Trophoblast cell (in vitro differentiated cells and primary cell): Measurements from ENCODE around the gene CCL21. TPM values are rescaled to one million over a fixed set of nuclear protein-coding genes. Genes with fewer than 3 reads are reported as not detected.
"Not testable (repeated sequence)": the region's sequence is repeated elsewhere in the genome, so short reads cannot be mapped to it uniquely, and the experiment has no call there.

Experiments used
- DNase-seq, 2 donors: peaks; one replicate each; pipeline ENCODE4 v3.0.0-alpha.2; 2016
- H2AFZ ChIP-seq: 2 replicates; pipeline ENCODE4 v1.6.1; 2013; ENCODE audit warnings: low read length, moderate library complexity, mild to moderate bottlenecking; ENCODE audit not compliant: insufficient read depth, poor library complexity
- H2AK5ac ChIP-seq: 2 replicates; pipeline ENCODE4 v1.6.1; 2013; ENCODE audit warnings: mild to moderate bottlenecking, low read length
- H2BK120ac ChIP-seq: 2 replicates; pipeline ENCODE4 v1.6.1; 2013; ENCODE audit warnings: low read length, mild to moderate bottlenecking, moderate library complexity; ENCODE audit not compliant: insufficient read depth, poor library complexity
- H2BK12ac ChIP-seq: 2 replicates; pipeline ENCODE4 v1.6.1; 2013; ENCODE audit warnings: mild to moderate bottlenecking, low read length, moderate library complexity
- H2BK5ac ChIP-seq: 2 replicates; pipeline ENCODE4 v1.6.1; 2013; ENCODE audit warnings: low read length, low read depth, moderate library complexity, mild to moderate bottlenecking; ENCODE audit not compliant: poor library complexity
- H3K14ac ChIP-seq: 2 replicates; pipeline ENCODE4 v1.6.1; 2013; ENCODE audit warnings: mild to moderate bottlenecking, low read length
- H3K18ac ChIP-seq: 2 replicates; pipeline ENCODE4 v1.6.1; 2013; ENCODE audit warnings: mild to moderate bottlenecking, low read length
- H3K23ac ChIP-seq: 2 replicates; pipeline ENCODE4 v1.6.1; 2013; ENCODE audit warnings: low read length
- H3K27ac ChIP-seq: 2 replicates; pipeline ENCODE4 v1.5.1; 2013; ENCODE audit warnings: low read depth, mild to moderate bottlenecking, inconsistent platforms, low read length, moderate library complexity
- H3K27me3 ChIP-seq: 2 replicates; pipeline ENCODE4 v1.6.1; 2013; ENCODE audit warnings: inconsistent platforms, mild to moderate bottlenecking, low read length, moderate library complexity; ENCODE audit not compliant: insufficient read depth
- H3K36me3 ChIP-seq, 2 experiments: 1 replicate in 1 of 2; 2 replicates in 1 of 2; pipeline ENCODE4 v1.6.1; 2013; ENCODE audit warnings: low read length in 2 of 2, mild to moderate bottlenecking in 2 of 2, moderate library complexity in 1 of 2; ENCODE audit not compliant: insufficient read depth in 2 of 2, control insufficient read depth in 1 of 2
- H3K4ac ChIP-seq: 2 replicates; pipeline ENCODE4 v1.6.1; 2013; ENCODE audit warnings: low read depth, mild to moderate bottlenecking, low read length, moderate library complexity
- H3K4me1 ChIP-seq, 2 experiments: 1 replicate in 1 of 2; 2 replicates in 1 of 2; pipeline ENCODE4 v1.6.1; 2013; ENCODE audit warnings: low read length in 2 of 2, mild to moderate bottlenecking in 2 of 2, moderate library complexity in 1 of 2; ENCODE audit not compliant: insufficient read depth in 2 of 2, control insufficient read depth in 1 of 2
- H3K4me2 ChIP-seq: 2 replicates; pipeline ENCODE4 v1.6.1; 2013; ENCODE audit warnings: inconsistent platforms, mild to moderate bottlenecking, low read length, moderate library complexity
- H3K4me3 ChIP-seq: 2 replicates; pipeline ENCODE4 v1.5.1; 2013; ENCODE audit warnings: mild to moderate bottlenecking, low read depth, low read length, inconsistent platforms
- H3K79me1 ChIP-seq: one replicate; pipeline ENCODE4 v1.6.1; 2013; ENCODE audit warnings: low read length
- H3K79me2 ChIP-seq: 2 replicates; pipeline ENCODE4 v1.6.1; 2013; ENCODE audit warnings: low read length, mild to moderate bottlenecking; ENCODE audit not compliant: control insufficient read depth, insufficient read depth, poor library complexity
- H3K9ac ChIP-seq: 2 replicates; pipeline ENCODE4 v1.6.1; 2013; ENCODE audit warnings: mild to moderate bottlenecking, low read length
- H3K9me3 ChIP-seq: 2 replicates; pipeline ENCODE4 v1.6.1; 2013; ENCODE audit warnings: low read depth, mild to moderate bottlenecking, control low read depth, inconsistent platforms, low read length; ENCODE audit not compliant: insufficient read depth
- H4K12ac ChIP-seq: 2 replicates; pipeline ENCODE4 v1.6.1; 2013; ENCODE audit warnings: low read depth, mild to moderate bottlenecking, low read length, moderate library complexity
- H4K8ac ChIP-seq: 2 replicates; pipeline ENCODE4 v1.6.1; 2013; ENCODE audit warnings: low read depth, mild to moderate bottlenecking, low read length, moderate library complexity
- H4K91ac ChIP-seq: one replicate; pipeline ENCODE4 v1.6.1; 2013; ENCODE audit warnings: low read depth, mild to moderate bottlenecking, low read length, moderate library complexity
- WGBS: extraction: QIAGEN DNeasy Blood & Tissue Kit; methylation state at CpG from one replicate; pipeline ENCODE4 v1.1.7; 2013; ENCODE audit warnings: missing lambda C conversion rate; ENCODE audit not compliant: insufficient read length, insufficient coverage; ENCODE audit errors: extremely low coverage; 5-methylcytosine and 5-hydroxymethylcytosine counted together
- polyA plus RNA-seq: library from polyadenylated mRNA; stranded (reverse); fragments of 200-250 nt; gene quantifications from 2 replicates; pipeline ENCODE4 v1.2.3, GENCODE V29; 2013

The CCL21 gene, protein sequence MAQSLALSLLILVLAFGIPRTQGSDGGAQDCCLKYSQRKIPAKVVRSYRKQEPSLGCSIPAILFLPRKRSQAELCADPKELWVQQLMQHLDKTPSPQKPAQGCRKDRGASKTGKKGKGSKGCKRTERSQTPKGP
- not detected in 2 replicates for polyA plus RNA-seq

- H3K9ac ChIP-seq, result no peak within 1 kb of the TSS
- no CpG with 5 or more reads among the region's 2 CpGs for WGBS
- H3K79me2 ChIP-seq, result no peaks in the 10 kb centered on the region
- no peak within 1 kb of the TSS for H3K4ac ChIP-seq
- H3K27me3 ChIP-seq, result no peaks in the 10 kb centered on the region
- H2AFZ ChIP-seq, result no peak within 1 kb of the TSS
- H4K8ac ChIP-seq, result no peak within 1 kb of the TSS
- no peak within 1 kb of the TSS for H3K18ac ChIP-seq
- no peak within 1 kb of the TSS for H3K4me3 ChIP-seq
- no peak within 1 kb of the TSS for H3K27ac ChIP-seq
- no peak within 1 kb of the TSS for H2AK5ac ChIP-seq
- H2BK12ac ChIP-seq, result no peak within 1 kb of the TSS
- no peak within 1 kb of the TSS for H3K14ac ChIP-seq
- H4K12ac ChIP-seq, result no peak within 1 kb of the TSS
- DNase-seq, result no peak
- H2BK120ac ChIP-seq, result no peak within 1 kb of the TSS
- no peak within 1 kb of the TSS for H2BK5ac ChIP-seq
- no peaks in the 10 kb centered on the region for H3K36me3 ChIP-seq
- no peak within 1 kb of the TSS for H3K23ac ChIP-seq
- H3K9me3 ChIP-seq, result peaks cover 2% of the 10 kb centered on the region
- no peak within 1 kb of the TSS for H4K91ac ChIP-seq
- no peaks in the 10 kb centered on the region for H3K4me1 ChIP-seq
- no peak within 1 kb of the TSS for H3K4me2 ChIP-seq
- H3K79me1 ChIP-seq, result no peaks in the 10 kb centered on the region
These were observed at the start of gene CCL21 for GRCh38 chr9:34710023-34710422. Gene CCL21 (minus strand): TSS chr9:34710136. CDS start chr9:34710066, 70 bp downstream.

- DNase-seq, result no peak
These were observed 49.6 kb upstream of the CCL21 start for GRCh38 chr9:34759432-34760134.

GRCh38 chr9:34750320-34750719 lies 40.4 kb upstream of the CCL21 start:
- H4K91ac ChIP-seq, H3K36me3 ChIP-seq, H3K27me3 ChIP-seq, H3K4me2 ChIP-seq, H3K79me1 ChIP-seq, H3K23ac ChIP-seq, DNase-seq, H3K14ac ChIP-seq, H3K4me3 ChIP-seq, H2BK5ac ChIP-seq, H3K79me2 ChIP-seq, H3K9me3 ChIP-seq, H3K9ac ChIP-seq, H2BK12ac ChIP-seq, H3K4me1 ChIP-seq, H2AK5ac ChIP-seq, H3K27ac ChIP-seq, H2BK120ac ChIP-seq, H4K12ac ChIP-seq, H3K4ac ChIP-seq, H2AFZ ChIP-seq, H3K18ac ChIP-seq, H4K8ac ChIP-seq: not testable (repeated sequence)
- WGBS, result no CpG with 5 or more reads among the region's 2 CpGs

More at GRCh38 chr9:34759432-34760134, 49.6 kb upstream of the CCL21 start:
- Histone ChIP-seq H3K36me3 (no peaks in the 10 kb centered on the region), H3K9ac (no peak overlapping the region), H3K4me1 (no peaks in the 10 kb centered on the region), H3K4ac (no peak overlapping the region), H3K14ac (no peak overlapping the region), H3K27ac (no peak overlapping the region), H4K8ac (no peak overlapping the region), H3K23ac (no peak overlapping the region), H3K4me2 (no peak overlapping the region), H2BK5ac (no peak overlapping the region), H3K79me1 (no peaks in the 10 kb centered on the region), H3K27me3 (no peaks in the 10 kb centered on the region), H3K18ac (no peak overlapping the region), H2AFZ (no peak overlapping the region), H3K9me3 (peaks cover 2% of the 10 kb centered on the region), H2BK12ac (no peak overlapping the region), H4K91ac (no peak overlapping the region), H4K12ac (no peak overlapping the region), H2AK5ac (no peak overlapping the region), H2BK120ac (no peak overlapping the region), H3K79me2 (no peaks in the 10 kb centered on the region), H3K4me3 (no peak overlapping the region)
- no CpG with 5 or more reads among the region's 13 CpGs for whole genome bisulfite sequencing

DNA sequence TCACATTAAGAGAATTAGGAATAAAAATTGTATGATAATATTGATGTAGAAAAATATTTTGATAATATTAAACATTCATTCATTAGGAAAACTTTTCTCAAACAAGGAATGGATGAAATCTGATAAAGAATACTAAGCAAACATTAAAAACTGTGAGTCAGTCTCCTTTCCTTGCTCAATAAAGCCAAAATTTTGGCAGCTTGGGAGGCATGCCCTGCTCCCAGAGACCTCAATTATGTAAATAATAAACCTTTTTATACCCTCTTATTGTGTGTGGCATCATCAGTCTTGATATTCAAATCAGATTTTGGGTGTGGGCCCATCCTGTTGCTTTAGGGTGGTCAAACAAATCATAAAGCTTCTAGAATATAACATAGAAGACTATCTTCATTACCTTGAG lies 36.6 kb upstream of the CCL21 start:
- Histone ChIP-seq H3K4me3 (no peak overlapping the region), H3K79me1 (no peaks in the 10 kb centered on the region), H3K4ac (no peak overlapping the region), H3K23ac (no peak overlapping the region), H4K91ac (no peak overlapping the region), H3K27me3 (no peaks in the 10 kb centered on the region), H2BK5ac (no peak overlapping the region), H2AK5ac (no peak overlapping the region), H2BK12ac (no peak overlapping the region), H4K8ac (no peak overlapping the region), H3K9ac (no peak overlapping the region), H3K14ac (no peak overlapping the region), H2AFZ (no peak overlapping the region), H3K4me1 (no peaks in the 10 kb centered on the region), H4K12ac (no peak overlapping the region), H2BK120ac (no peak overlapping the region), H3K9me3 (peaks cover 2% of the 10 kb centered on the region), H3K18ac (no peak overlapping the region), H3K79me2 (no peaks in the 10 kb centered on the region), H3K36me3 (no peaks in the 10 kb centered on the region), H3K4me2 (no peak overlapping the region), H3K27ac (no peak overlapping the region)
- no peak for DNase-seq
